B cell (primary cell): ENCODE results near the gene KLK10. TPM values are rescaled to one million over a fixed set of nuclear protein-coding genes. Genes with fewer than 3 reads are reported as not detected.

Experiments used
- ATAC-seq: fragments of 200-7000 bp; cut with Tn5 transposase; one replicate; pipeline ENCODE4 v1.10.0; 2021; ENCODE audit warnings: low read depth, mild to moderate bottlenecking, moderate number of reproducible peaks, moderate library complexity
- CTCF ChIA-PET: fragments of 350-600 bp; sonication (Branson Sonifier 250); formaldehyde crosslinking; loops from one replicate; lab custom pipeline; 2021; ENCODE audit warnings: antibody characterized with exemption, inconsistent platforms; lab: Charles Lee
- POLR2A ChIA-PET: fragments of 350-600 bp; sonication (Branson Sonifier 250); formaldehyde crosslinking; loops from one replicate; lab custom pipeline; 2021; ENCODE audit warnings: antibody characterized with exemption; lab: Charles Lee
- DNase-seq: peaks from one replicate; pipeline ENCODE4 v3.0.0; 2013
- H2AFZ ChIP-seq: 2 replicates; pipeline ENCODE4 v1.6.1; 2012; ENCODE audit warnings: mild to moderate bottlenecking, low read depth, low read length; ENCODE audit not compliant: insufficient read depth, poor library complexity, severe bottlenecking
- H3K27ac ChIP-seq, 2 donors: 1 replicate in 1 of 2; 2 replicates in 1 of 2; pipeline ENCODE4 v1.5.1; 2012 to 2013; ENCODE audit warnings: low read length in 2 of 2, mild to moderate bottlenecking in 2 of 2, moderate library complexity in 1 of 2
- H3K27me3 ChIP-seq, 4 experiments: fragments of 200-600 bp in 1 of 4; sonication (generic) in 1 of 4; replicated peaks in 1 of 4; 1 replicate in 2 of 4; 2 replicates in 2 of 4; pipeline versions ENCODE4 v1.6.1 to v1.7.0; 2013 to 2016; ENCODE audit warnings: low read length in 3 of 4, mild to moderate bottlenecking in 2 of 4, mixed read lengths in 1 of 4, moderate library complexity in 1 of 4; ENCODE audit not compliant: insufficient read depth in 4 of 4, control insufficient read depth in 3 of 4; ENCODE audit errors: control extremely low read depth in 1 of 4
- H3K36me3 ChIP-seq, 2 experiments: replicated peaks in 1 of 2; 1 replicate in 1 of 2; 2 replicates in 1 of 2; pipeline versions ENCODE4 v1.6.1 to v1.7.1; 2013; ENCODE audit warnings: low read length in 1 of 2; ENCODE audit not compliant: insufficient read depth in 2 of 2, control insufficient read depth in 1 of 2; ENCODE audit errors: control extremely low read depth in 1 of 2, extremely low read depth in 1 of 2
- H3K4me1 ChIP-seq, 2 donors: fragments of 200-600 bp in 1 of 2; sonication (generic) in 1 of 2; 1 replicate in 1 of 2; 2 replicates in 1 of 2; pipeline versions ENCODE4 v1.5.1 to v1.6.1; 2013 to 2017; ENCODE audit warnings: low read length in 2 of 2; ENCODE audit not compliant: control insufficient read depth in 2 of 2, insufficient read depth in 2 of 2
- H3K4me2 ChIP-seq: replicated peaks from 2 replicates; pipeline ENCODE3; 2012; ENCODE audit warnings: mild to moderate bottlenecking, low read depth, low read length; ENCODE audit not compliant: poor library complexity, severe bottlenecking
- H3K4me3 ChIP-seq, 5 experiments: fragments of 200-600 bp in 1 of 5; sonication (generic) in 1 of 5; 1 replicate in 3 of 5; 2 replicates in 2 of 5; pipeline versions ENCODE4 v1.5.1 to v1.7.0; 2011 to 2016; ENCODE audit warnings: low read length in 4 of 5, mild to moderate bottlenecking in 4 of 5, low read depth in 2 of 5, control low read depth in 1 of 5, moderate library complexity in 1 of 5; ENCODE audit not compliant: insufficient read depth in 1 of 5; ENCODE audit errors: control extremely low read depth in 1 of 5, extremely low read depth in 1 of 5
- H3K79me2 ChIP-seq: fragments of 200-600 bp; sonication (generic); one replicate; pipeline ENCODE4 v1.6.0; 2016; ENCODE audit warnings: low read length; ENCODE audit not compliant: control insufficient read depth, insufficient read depth
- H3K9ac ChIP-seq: fragments of 200-600 bp; sonication (generic); 2 replicates; pipeline ENCODE4 v1.6.1; 2017; ENCODE audit warnings: mild to moderate bottlenecking, low read length, moderate library complexity
- H3K9me3 ChIP-seq, 3 donors: one replicate each; pipeline versions ENCODE4 v1.6.1 to v1.7.1; 2013; ENCODE audit warnings: low read length in 2 of 3; ENCODE audit not compliant: control insufficient read depth in 2 of 3, insufficient read depth in 1 of 3; ENCODE audit errors: control extremely low read depth in 1 of 3
- H4K20me1 ChIP-seq: 2 replicates; pipeline ENCODE4 v1.6.0; 2012; ENCODE audit warnings: mild to moderate bottlenecking, low read length; ENCODE audit not compliant: insufficient read depth, control insufficient read depth, poor library complexity, severe bottlenecking
- H3K27ac Mint-ChIP-seq: one replicate; pipeline ENCODE4 v1.8.0; 2021; ENCODE audit warnings: mixed read lengths
- H3K27me3 Mint-ChIP-seq: one replicate; pipeline ENCODE4 v1.8.0; 2021; ENCODE audit warnings: mixed read lengths
- H3K4me1 Mint-ChIP-seq: one replicate; pipeline ENCODE4 v1.8.0; 2021; ENCODE audit warnings: mixed read lengths
- H3K4me3 Mint-ChIP-seq: one replicate; pipeline ENCODE4 v1.8.0; 2021; ENCODE audit warnings: mixed read lengths
- H3K9me3 Mint-ChIP-seq: one replicate; pipeline ENCODE4 v1.8.0; 2022; ENCODE audit warnings: mixed read lengths; ENCODE audit not compliant: insufficient read depth
- EZH2 ChIP-seq: IDR thresholded peaks from 2 replicates; pipeline ENCODE4 v1.6.1; 2012; ENCODE audit warnings: borderline replicate concordance, low read depth, mild to moderate bottlenecking, moderate library complexity, low read length; ENCODE audit not compliant: insufficient read depth, poor library complexity, severe bottlenecking
- WGBS: methylation state at CpG from one replicate; pipeline ENCODE4 v1.1.5; 2013; ENCODE audit warnings: missing lambda C conversion rate; ENCODE audit not compliant: insufficient coverage; 5-methylcytosine and 5-hydroxymethylcytosine counted together
- intact Hi-C: fragments of 100-400 bp; cut with micrococcal nuclease; formaldehyde crosslinking; loops from one replicate; pipeline ENCODE4 v1.10.0; 2022
- polyA plus RNA-seq: library from polyadenylated mRNA; depleted of rRNA; stranded (reverse); fragments of >200 nt; gene quantifications from 2 replicates; pipeline ENCODE4 v1.2.3, GENCODE V29; 2012
- total RNA-seq, 2 donors: library from RNA; stranded (reverse); fragments of 120-200 nt in 1 of 2; gene quantifications; 1 replicate in 1 of 2; 2 replicates in 1 of 2; pipeline versions ENCODE4 v1.2.3 to v1.2.4, GENCODE V29; 2013 to 2022
- TF ChIP-seq, protein P1 (sequence below): fragments of 200-600 bp; IDR thresholded peaks from one replicate; pipeline ENCODE4 v1.8.0; 2022; ENCODE audit warnings: antibody characterized with exemption, mild to moderate bottlenecking

KLK10 gene
- total and polyA plus RNA-seq, 2 donors (not counting 1 experiment from before 2014, with no cell fraction given), result not detected

DNA sequence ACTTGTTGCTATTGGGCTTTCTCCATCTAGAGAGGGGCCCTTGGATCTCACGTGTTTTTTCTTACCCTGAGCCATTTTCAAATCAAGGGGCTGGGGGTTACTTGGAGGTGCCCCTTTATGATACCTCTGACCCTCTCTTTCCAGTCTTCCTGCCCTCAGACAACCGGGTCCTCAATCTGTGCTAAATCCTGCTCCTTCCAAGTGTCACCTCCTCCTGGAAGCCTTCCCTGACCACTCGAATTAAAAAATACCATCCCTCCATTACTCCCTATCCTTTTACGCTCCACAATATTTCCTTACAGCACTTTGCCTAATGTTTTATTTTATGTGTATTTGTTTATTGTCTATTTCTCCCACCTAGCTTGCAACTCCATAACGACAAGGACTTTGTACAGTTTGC is 21.4 kb downstream of the KLK10 start:
- POLR2A ChIA-PET, result no interaction called here
- H3K4me3 ChIP-seq, result no peak overlapping the region
- no peaks in the 10 kb centered on the region for H3K36me3 ChIP-seq
- ATAC-seq (no peak), DNase-seq (no peak)
- Mint-ChIP-seq H3K9me3 (no peaks in the 10 kb centered on the region), H3K27me3 (peaks cover 27% of the 10 kb centered on the region), H3K4me3 (no peak overlapping the region), H3K4me1 (no peaks in the 10 kb centered on the region), H3K27ac (no peak overlapping the region)
- H2AFZ ChIP-seq, result no peak overlapping the region
- intact Hi-C loops, result no loop called here
- no peak overlapping the region for H3K27ac ChIP-seq
- no peaks in the 10 kb centered on the region for H4K20me1 ChIP-seq
- no peaks in the 10 kb centered on the region for H3K4me1 ChIP-seq
- TF ChIP-seq EZH2, result no peak
- TF ChIP-seq, protein P1, sequence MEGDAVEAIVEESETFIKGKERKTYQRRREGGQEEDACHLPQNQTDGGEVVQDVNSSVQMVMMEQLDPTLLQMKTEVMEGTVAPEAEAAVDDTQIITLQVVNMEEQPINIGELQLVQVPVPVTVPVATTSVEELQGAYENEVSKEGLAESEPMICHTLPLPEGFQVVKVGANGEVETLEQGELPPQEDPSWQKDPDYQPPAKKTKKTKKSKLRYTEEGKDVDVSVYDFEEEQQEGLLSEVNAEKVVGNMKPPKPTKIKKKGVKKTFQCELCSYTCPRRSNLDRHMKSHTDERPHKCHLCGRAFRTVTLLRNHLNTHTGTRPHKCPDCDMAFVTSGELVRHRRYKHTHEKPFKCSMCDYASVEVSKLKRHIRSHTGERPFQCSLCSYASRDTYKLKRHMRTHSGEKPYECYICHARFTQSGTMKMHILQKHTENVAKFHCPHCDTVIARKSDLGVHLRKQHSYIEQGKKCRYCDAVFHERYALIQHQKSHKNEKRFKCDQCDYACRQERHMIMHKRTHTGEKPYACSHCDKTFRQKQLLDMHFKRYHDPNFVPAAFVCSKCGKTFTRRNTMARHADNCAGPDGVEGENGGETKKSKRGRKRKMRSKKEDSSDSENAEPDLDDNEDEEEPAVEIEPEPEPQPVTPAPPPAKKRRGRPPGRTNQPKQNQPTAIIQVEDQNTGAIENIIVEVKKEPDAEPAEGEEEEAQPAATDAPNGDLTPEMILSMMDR, result no peak
- H3K9ac ChIP-seq, result no peak overlapping the region
- H3K79me2 ChIP-seq, result no peaks in the 10 kb centered on the region
- peaks cover 0 to 26% (median 3%) of the 10 kb centered on the region in 3 donors for H3K9me3 ChIP-seq
- no peak overlapping the region for H3K4me2 ChIP-seq
- H3K27me3 ChIP-seq, result peaks cover 0 to 26% (median 2%) of the 10 kb centered on the region in 4 experiments
- CTCF ChIA-PET, result no interaction called here
- WGBS, result 63% methylated on average over 1 of the region's 5 CpGs

GRCh38 chr19:50994129-50994528 is 25.4 kb downstream of the KLK10 start:
- no peak for DNase-seq
- ChIA-PET CTCF (no interaction called here), POLR2A (no interaction called here)
- Histone ChIP-seq H4K20me1 (no peaks in the 10 kb centered on the region), H3K79me2 (no peaks in the 10 kb centered on the region), H3K36me3 (no peaks in the 10 kb centered on the region), H3K27me3 (peaks cover 0 to 5% (median 1%) of the 10 kb centered on the region in 4 experiments), H3K4me2 (no peak overlapping the region), H2AFZ (no peak overlapping the region), H3K9ac (no peak overlapping the region), H3K27ac (no peak overlapping the region), H3K9me3 (peaks cover 0 to 5% (median 3%) of the 10 kb centered on the region in 3 donors), H3K4me3 (no peak overlapping the region), H3K4me1 (no peaks in the 10 kb centered on the region)
- Mint-ChIP-seq H3K27ac (no peak overlapping the region), H3K4me1 (no peaks in the 10 kb centered on the region), H3K9me3 (no peaks in the 10 kb centered on the region), H3K4me3 (no peak overlapping the region), H3K27me3 (peaks cover 32% of the 10 kb centered on the region)
- WGBS, result no CpG with 5 or more reads among the region's 2 CpGs
- no peak for TF ChIP-seq EZH2
- TF ChIP-seq, protein P1, result no peak
- intact Hi-C loops, result no loop called here
- ATAC-seq, result no peak
